ENCODE results near the gene CENPF. TPM values are rescaled to one million over a fixed set of nuclear protein-coding genes. Genes with fewer than 3 reads are reported as not detected.

The CENPF gene
- total RNA-seq, 1 experiment from 2014 or later: 113 TPM

DNA sequence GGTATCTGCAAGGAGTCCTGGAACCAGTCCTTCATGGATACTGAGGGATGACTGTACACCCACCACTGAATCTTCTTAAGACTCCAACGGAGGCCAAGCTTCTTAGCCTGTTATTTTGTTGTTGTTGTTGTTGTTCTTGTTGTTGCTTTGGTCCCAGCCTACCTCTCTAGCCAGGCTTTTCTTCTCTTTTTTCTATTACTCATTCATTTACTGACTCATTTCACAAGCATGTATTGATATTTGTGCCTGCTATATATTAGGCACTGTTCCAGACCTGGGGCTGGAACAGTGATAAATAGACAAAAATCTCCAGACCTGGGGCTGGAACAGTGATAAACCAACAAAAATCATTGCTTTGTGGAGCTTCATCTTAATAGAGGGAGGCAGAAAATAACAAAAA, 20.4 kb downstream of the CENPF start:
- Mint-ChIP-seq H3K36me3 (ENCODE audit: insufficient read depth in 1 of 3, low read depth in 3 of 3) (peaks cover 48 to 72% (median 70%) of the 10 kb centered on the region in 3 experiments), H3K4me3 (no peak overlapping the region), H3K4me1 (no peaks in the 10 kb centered on the region), H3K27ac (no peak overlapping the region), H3K9me3 (no peaks in the 10 kb centered on the region), H3K27me3 (ENCODE audit: low read depth) (no peaks in the 10 kb centered on the region)
- Histone ChIP-seq H3K18ac (ENCODE audit: insufficient read length, low read depth, low read length) (no peak overlapping the region), H3K9me3 (ENCODE audit: control insufficient read depth, low read depth, low read length) (no peaks in the 10 kb centered on the region), H3K4me2 (ENCODE audit: insufficient read depth, insufficient read length, low read length) (no peak overlapping the region), H4K8ac (replicated peaks; ENCODE audit: insufficient read length, low read depth, low read length) (no peak overlapping the region), H3K23me2 (ENCODE audit: insufficient read length, low read depth, low read length, poor library complexity, severe bottlenecking) (no peaks in the 10 kb centered on the region), H2BK15ac (ENCODE audit: low read depth, low read length) (no peak overlapping the region), H3K23ac (ENCODE audit: insufficient read length, low read depth, low read length) (no peak overlapping the region), H2AFZ (ENCODE audit: low read length) (no peak overlapping the region), H3K27me3 (ENCODE audit: insufficient read depth, low read length) (no peaks in the 10 kb centered on the region), H4K5ac (ENCODE audit: insufficient read length, low read depth, low read length) (no peak overlapping the region), H3K4ac (ENCODE audit: low read depth, low read length) (no peak overlapping the region), H4K91ac (ENCODE audit: insufficient read length, low read depth, low read length) (no peak overlapping the region), H2BK120ac (ENCODE audit: low read depth, low read length, poor library complexity, severe bottlenecking) (no peak overlapping the region), H2BK5ac (ENCODE audit: insufficient read length, low read length) (no peak overlapping the region), H3K56ac (ENCODE audit: insufficient read length, low read depth, low read length) (no peak overlapping the region), H3K79me1 (ENCODE audit: insufficient read depth, low read depth, low read length, poor library complexity, severe bottlenecking) (peaks cover 3% of the 10 kb centered on the region), H3K79me2 (ENCODE audit: insufficient read depth, low read length) (no peaks in the 10 kb centered on the region), H2BK12ac (ENCODE audit: insufficient read length, low read depth, low read length) (no peak overlapping the region), H3K14ac (ENCODE audit: insufficient read depth, low read length) (no peak overlapping the region), H3K4me1 (ENCODE audit: insufficient read depth, low read length) (no peaks in the 10 kb centered on the region), H3K9ac (ENCODE audit: extremely low read depth, insufficient read length, low read length) (no peak overlapping the region), H2BK20ac (ENCODE audit: low read depth, low read length, poor library complexity, severe bottlenecking) (no peak overlapping the region), H3T11ph (ENCODE audit: low read length) (no peak overlapping the region), H4K20me1 (ENCODE audit: control insufficient read depth, insufficient read depth, insufficient read length) (no peaks in the 10 kb centered on the region), H3K27ac (ENCODE audit: insufficient read length, low read depth, low read length) (no peak overlapping the region), H2AK5ac (ENCODE audit: insufficient read length, low read length) (no peak overlapping the region)
- TF ChIP-seq, protein P1, sequence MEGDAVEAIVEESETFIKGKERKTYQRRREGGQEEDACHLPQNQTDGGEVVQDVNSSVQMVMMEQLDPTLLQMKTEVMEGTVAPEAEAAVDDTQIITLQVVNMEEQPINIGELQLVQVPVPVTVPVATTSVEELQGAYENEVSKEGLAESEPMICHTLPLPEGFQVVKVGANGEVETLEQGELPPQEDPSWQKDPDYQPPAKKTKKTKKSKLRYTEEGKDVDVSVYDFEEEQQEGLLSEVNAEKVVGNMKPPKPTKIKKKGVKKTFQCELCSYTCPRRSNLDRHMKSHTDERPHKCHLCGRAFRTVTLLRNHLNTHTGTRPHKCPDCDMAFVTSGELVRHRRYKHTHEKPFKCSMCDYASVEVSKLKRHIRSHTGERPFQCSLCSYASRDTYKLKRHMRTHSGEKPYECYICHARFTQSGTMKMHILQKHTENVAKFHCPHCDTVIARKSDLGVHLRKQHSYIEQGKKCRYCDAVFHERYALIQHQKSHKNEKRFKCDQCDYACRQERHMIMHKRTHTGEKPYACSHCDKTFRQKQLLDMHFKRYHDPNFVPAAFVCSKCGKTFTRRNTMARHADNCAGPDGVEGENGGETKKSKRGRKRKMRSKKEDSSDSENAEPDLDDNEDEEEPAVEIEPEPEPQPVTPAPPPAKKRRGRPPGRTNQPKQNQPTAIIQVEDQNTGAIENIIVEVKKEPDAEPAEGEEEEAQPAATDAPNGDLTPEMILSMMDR (conservative IDR thresholded peaks at IDR 0.05): no peak
- DNase-seq: no peak
- WGBS (ENCODE audit: extremely low coverage, insufficient read length, low lambda C conversion rate): no CpG with 5 or more reads among the region's 1 CpG

Data from H9 (cell line).